NCI-H748 treated with DMSO at 0.1 percent for 48 hours (cell line): ENCODE measurements around the gene LEMD3.
A peak's percentile ranks its signal among the peaks of the same experiment; 100 is the strongest.

Source experiments
- DNase-seq: peaks from one replicate; lab custom pipeline; 2025; lab: John Stamatoyannopoulos, UW

LEMD3 gene

GRCh38 chr12:65170209-65170881 is 962 bp downstream of the LEMD3 start:
- peak; percentile 22 for DNase-seq

- DNase-seq = no peak
Measured at GRCh38 chr12:65171073-65171472, 1.7 kb downstream of the LEMD3 start.

DNA sequence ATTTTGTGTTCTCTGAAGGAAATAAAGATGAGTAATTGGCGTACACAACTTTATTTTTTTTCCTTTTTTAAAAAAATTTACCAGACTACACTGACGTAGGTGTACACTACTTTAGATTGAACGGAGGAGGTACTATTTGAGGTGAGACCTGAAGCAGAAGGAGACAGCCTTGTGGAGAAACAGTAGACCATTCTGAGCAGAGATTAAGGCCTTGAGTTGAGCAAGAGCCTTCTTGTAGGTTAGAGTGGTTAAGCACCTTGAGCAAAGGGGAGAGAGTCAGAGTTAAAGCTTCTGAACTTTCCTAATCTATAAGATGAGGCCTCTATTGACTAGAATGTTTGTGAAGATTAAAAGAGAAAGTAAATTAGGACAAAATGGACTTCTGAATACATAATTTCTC is 2.5 kb downstream of the LEMD3 start:
- no peak for DNase-seq

- no peak for DNase-seq
Measured at GRCh38 chr12:65175385-65175784, 6.0 kb downstream of the LEMD3 start.

DNA sequence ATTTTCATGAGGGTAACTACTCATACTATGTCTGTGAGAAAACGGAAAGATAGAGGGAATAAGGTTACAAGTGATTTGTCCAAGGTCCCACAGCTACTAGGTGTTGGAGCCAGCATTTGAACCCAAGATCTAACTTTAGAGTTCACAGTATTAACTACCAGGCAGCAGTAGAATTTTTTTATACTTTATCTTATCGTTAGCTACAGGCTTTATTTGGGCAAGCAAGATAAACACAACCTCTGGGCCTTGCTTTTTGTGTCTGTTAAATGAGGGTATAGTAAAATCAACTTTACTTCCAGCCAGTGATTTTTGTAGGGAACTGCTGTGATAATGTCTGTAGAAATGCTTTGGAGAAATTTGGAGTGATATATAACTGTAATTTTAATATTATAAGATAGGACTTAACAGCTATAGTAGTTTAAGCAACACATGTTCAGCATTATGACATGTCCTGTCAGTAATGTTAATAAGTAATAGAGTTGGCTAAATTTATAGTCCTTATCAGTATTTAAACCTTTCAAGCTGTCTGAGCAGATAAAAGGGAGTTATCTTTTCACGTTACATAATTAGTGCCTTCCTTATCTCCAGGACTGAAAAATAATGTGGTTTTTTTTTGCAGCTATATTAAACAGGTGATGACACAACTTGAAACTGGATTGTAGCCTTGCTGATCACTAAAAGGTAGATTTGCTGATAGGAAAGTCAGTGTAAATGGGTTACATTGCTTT is 12.8 kb downstream of the LEMD3 start:
- DNase-seq = no peak

GRCh38 chr12:65184176-65184857 is 14.9 kb downstream of the LEMD3 start:
- DNase-seq = no peak

- no peak for DNase-seq
Measured at GRCh38 chr12:65184858-65185229, 15.5 kb downstream of the LEMD3 start.

GRCh38 chr12:65187665-65188064 is 18.3 kb downstream of the LEMD3 start:
- DNase-seq = no peak

DNA sequence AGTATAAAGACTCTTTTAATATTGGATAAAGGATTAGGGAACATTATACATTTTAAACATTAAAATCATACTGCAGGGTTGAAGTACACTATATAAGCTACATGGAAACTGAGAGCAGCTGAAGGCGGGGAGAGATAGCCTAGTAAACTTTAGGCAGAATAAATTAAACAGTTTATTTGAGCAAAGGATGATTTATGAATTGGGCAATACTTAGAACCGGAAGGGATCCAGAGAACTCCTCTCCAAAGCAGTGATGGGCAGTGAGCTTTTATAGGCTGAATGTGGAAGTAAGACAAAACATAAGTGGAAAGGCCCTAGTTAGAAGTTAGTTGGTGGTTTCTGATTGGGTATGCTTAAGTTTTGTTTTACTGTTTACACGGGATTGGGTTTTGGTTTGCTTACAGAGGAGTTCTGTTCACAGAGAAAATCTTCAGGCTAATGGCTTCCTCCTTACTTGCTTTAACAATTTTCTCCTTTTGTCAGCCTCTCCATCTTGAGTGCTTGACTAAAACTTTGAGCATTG is 18.9 kb downstream of the LEMD3 start:
- DNase-seq = no peak

DNA sequence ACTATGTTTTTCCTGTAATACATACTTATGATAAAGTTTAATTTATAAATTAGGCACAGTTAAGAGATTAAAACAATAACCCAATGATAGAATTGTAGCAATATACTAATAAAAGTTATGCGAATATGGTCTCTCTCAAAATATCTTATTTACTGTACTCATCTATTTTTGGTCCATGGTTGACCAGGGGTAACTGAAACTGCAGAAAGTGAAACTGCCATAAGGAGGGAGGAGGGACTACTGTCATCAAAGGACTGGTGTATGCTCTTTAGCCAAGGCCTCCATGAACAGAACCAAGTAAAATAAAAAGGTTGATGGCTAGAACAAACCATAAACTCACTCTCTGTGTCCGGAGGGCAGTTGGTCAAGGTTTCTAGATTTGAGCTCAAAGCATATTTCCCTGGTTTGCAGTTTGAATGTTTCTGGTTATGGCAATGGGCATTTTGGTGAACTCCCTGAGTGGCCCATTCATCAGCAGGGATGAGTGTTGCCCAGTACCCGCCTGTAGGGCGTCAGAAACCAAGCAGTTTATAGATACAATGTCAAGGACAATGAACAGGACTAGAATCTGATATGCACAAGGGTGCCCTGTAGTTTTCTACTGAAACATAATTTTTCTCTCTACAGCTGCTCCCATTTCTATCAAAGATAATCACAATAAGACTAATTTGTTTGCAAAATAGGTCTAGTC is 19.8 kb downstream of the LEMD3 start:
- DNase-seq = no peak

DNA sequence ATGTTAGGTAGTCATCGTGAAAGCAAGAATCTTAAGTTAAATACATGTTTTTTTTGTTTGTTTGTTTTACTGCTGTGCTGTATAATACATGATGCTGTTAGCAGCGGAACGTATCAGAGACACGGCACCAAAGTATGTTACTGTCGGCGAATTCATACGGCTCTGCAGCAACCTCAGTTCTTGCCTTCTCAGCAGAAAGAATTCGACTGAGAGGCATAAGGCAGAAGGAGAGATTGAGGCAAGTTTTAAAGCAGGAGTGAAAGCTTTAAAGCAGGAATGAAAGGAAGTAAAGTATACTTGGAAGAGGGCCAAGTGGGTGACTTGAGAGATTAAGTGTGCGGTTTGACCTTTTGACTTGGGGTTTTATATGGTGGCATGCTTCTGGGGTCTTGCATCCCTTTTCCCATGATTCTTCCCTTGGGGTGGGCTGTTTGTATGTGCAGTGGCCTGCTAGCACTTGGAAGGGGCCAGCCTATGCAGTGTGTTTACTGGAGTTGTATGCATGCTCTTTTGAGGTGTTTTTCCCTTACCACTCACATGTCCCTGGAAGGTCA is 23.7 kb downstream of the LEMD3 start:
- DNase-seq = no peak

GRCh38 chr12:65194949-65195348 is 25.6 kb downstream of the LEMD3 start:
- no peak for DNase-seq

GRCh38 chr12:65195387-65196055 is 26.1 kb downstream of the LEMD3 start:
- DNase-seq = no peak

DNA sequence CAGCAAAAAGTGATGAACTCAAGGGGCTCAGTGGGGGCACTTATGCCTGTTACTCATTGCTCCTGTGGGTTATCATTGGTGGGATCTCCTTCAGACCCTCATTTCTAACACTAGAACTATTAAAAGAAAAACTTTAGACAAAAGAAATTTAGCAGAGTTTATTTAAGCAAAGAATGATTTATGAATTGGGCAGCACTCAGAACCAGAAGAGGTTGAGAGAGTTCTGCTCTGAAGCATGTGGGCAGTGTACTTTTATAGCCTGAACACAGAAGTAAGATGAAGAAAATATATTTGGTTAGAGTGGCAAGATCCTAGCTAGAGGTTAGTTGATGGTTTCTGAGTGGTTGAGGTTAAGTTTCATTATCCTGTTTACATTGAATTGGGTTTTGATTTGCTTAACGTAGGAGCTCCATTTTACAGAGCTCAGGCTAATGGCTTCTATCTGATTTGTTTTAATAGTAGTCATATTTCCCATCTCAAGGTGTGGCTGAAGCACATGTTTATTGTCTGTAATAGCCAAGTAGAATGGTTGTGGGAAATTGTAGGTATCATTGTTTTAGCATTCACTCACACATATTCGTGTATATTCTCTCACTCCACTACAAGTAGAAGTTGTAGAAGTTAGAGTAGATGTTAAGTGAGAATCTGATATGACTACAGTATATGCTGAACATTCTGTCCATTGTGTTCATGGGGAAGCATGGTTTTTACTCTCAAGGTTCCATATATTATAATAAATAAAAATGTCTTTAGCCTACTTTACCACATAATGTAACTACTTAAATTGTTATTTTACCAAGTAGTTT is 27.6 kb downstream of the LEMD3 start:
- DNase-seq = no peak

- DNase-seq = no peak
Measured at GRCh38 chr12:65199604-65200003, 30.2 kb downstream of the LEMD3 start.

- no peak for DNase-seq
Measured at GRCh38 chr12:65200007-65200665, 30.8 kb downstream of the LEMD3 start.

DNA sequence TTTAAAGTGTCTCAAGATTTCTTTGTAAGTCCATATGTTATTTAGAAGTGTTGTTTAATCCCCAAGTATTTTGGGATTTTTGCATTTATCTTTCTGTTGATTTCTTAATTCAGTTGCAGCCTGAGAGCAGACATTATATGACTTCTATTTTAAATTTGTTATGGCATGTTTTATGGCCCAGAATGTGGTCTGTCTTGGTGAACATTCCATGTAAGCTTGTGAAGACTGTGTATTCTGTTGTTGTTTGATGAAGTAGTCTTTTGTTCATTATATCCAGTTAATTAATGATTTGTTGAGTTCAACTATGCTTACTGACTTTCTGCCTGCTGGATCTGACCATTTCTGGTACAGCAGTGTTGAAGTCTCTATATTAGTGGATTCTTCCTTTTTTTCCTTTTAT is 34.0 kb downstream of the LEMD3 start:
- DNase-seq = no peak

DNA sequence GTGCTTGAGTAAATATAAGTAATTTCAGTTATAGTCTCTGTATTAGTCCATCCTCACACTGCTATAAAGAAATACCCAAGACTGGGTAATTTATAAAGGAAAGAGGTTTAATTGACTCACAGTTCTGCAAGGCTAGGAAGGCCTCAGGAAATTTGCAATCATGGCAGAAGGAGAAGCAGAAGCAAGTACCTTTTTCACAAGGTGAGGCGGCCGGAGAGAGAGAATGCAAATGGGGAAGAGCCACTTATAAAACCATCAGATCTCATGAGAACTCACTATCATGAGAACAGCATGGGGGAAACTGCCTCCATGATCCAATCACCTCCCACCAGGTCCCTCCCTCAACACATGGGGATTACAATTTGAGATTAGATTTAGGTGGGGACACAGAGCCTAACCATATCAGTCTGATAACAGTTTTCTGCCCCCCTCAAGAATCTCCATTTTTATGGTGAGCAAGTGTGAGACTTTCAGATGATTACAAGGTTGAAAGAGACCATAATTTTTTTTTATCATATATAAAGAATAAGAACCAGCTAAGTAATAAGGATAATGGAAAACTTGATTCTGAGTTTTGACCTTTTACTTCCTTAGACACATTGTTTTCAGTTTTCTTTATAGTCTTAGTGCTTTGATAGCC is 35.6 kb downstream of the LEMD3 start:
- no peak for DNase-seq

GRCh38 chr12:65205886-65206285 is 36.5 kb downstream of the LEMD3 start:
- no peak for DNase-seq

DNA sequence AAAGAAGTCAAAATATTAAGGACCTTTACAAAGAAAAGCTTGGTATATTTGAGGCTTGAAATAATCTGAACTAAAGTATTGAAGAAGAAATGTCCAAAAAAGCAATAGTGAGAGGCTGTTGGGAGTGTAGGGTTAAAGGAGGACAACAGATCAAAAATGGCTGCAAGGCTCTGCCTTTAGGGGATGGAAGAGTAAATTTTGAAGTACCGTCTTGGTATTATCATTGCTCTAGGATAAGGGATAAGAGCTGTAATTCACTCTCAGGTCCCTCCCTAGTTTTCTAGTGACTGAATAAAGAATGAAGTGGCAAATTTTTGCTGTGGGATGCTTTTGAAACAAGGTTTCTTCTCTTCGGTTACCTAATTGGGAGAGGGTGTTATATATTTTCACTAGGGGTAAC is 38.7 kb downstream of the LEMD3 start:
- DNase-seq = no peak
